Neural cell (in vitro differentiated cells): ENCODE data around the gene MEAF6. TPM values are rescaled to one million over a fixed set of nuclear protein-coding genes. Genes with fewer than 3 reads are reported as not detected.

Experiments
- H2AFZ ChIP-seq: fragments of 200-600, 300-800 bp; sonication (generic), shearing (Covaris generic); 2 replicates; pipeline ENCODE4 v1.6.0; 2014; ENCODE audit warnings: low read depth, mild to moderate bottlenecking, antibody characterized with exemption, low read length, moderate library complexity
- H3F3A ChIP-seq: fragments of 200-600 bp; shearing (Covaris generic); 2 replicates; pipeline ENCODE4 v1.6.1; 2016; ENCODE audit warnings: mild to moderate bottlenecking, moderate library complexity, mixed read lengths, antibody characterized with exemption, low read length; ENCODE audit not compliant: insufficient read depth, poor library complexity, severe bottlenecking
- H3K27ac ChIP-seq: fragments of 200-600, 300-800 bp; sonication (generic), shearing (Covaris generic); 2 replicates; pipeline ENCODE4 v1.5.1; 2014; ENCODE audit warnings: mild to moderate bottlenecking, low read length, moderate library complexity
- H3K27me3 ChIP-seq: fragments of 300-800, 200-600 bp; sonication (generic), shearing (Covaris generic); 2 replicates; pipeline ENCODE4 v1.6.0; 2014; ENCODE audit warnings: mild to moderate bottlenecking, low read depth, low read length, moderate library complexity; ENCODE audit not compliant: insufficient read depth
- H3K36me3 ChIP-seq: fragments of 300-800, 200-600 bp; sonication (generic), shearing (Covaris generic); 2 replicates; pipeline ENCODE4 v1.5.1; 2014; ENCODE audit warnings: mild to moderate bottlenecking, antibody characterized with exemption, low read length, moderate library complexity; ENCODE audit not compliant: insufficient read depth
- H3K4me2 ChIP-seq: fragments of 300-800, 200-600 bp; sonication (generic), shearing (Covaris generic); 2 replicates; pipeline ENCODE4 v1.6.0; 2014; ENCODE audit warnings: mild to moderate bottlenecking, low read length
- H3K4me3 ChIP-seq: fragments of 300-800, 200-600 bp; sonication (generic), shearing (Covaris generic); 2 replicates; pipeline ENCODE4 v1.5.1; 2014; ENCODE audit warnings: mild to moderate bottlenecking, low read length, moderate library complexity
- H3K79me2 ChIP-seq: fragments of 200-600 bp; shearing (Covaris generic); replicated peaks from 2 replicates; pipeline ENCODE4 v1.6.0; 2014; ENCODE audit warnings: mild to moderate bottlenecking, low read length, moderate library complexity; ENCODE audit not compliant: insufficient read depth
- H3K9ac ChIP-seq: fragments of 300-800, 200-600 bp; sonication (generic), shearing (Covaris generic); 2 replicates; pipeline ENCODE4 v1.6.1; 2016; ENCODE audit warnings: mild to moderate bottlenecking, low read length, mixed read lengths
- H3K9me2 ChIP-seq: fragments of 200-600 bp; shearing (Covaris generic); 2 replicates; pipeline ENCODE4 v1.6.1; 2016; ENCODE audit warnings: mild to moderate bottlenecking, low read length, mixed read lengths; ENCODE audit not compliant: insufficient read depth
- H3K9me3 ChIP-seq: fragments of 200-600, 300-800 bp; sonication (generic), shearing (Covaris generic); 2 replicates; pipeline ENCODE4 v1.6.1; 2016; ENCODE audit warnings: mild to moderate bottlenecking, mixed run types, low read length, moderate library complexity, mixed read lengths
- H4K20me1 ChIP-seq: fragments of 200-600 bp; shearing (Covaris generic); 2 replicates; pipeline ENCODE4 v1.6.1; 2016; ENCODE audit warnings: mild to moderate bottlenecking, mixed run types; ENCODE audit not compliant: insufficient read depth
- CTCF ChIP-seq: fragments of 450-650 bp; IDR thresholded peaks from 2 replicates; pipeline ENCODE4 v1.5.1; 2014; ENCODE audit warnings: antibody characterized with exemption, mild to moderate bottlenecking, moderate library complexity; ENCODE audit not compliant: poor library complexity, severe bottlenecking
- EP300 ChIP-seq: fragments of 450-650 bp; conservative IDR thresholded peaks from 2 replicates; pipeline ENCODE4 v1.6.1; 2014; ENCODE audit warnings: antibody characterized with exemption, mild to moderate bottlenecking, moderate library complexity; ENCODE audit not compliant: poor library complexity, severe bottlenecking
- EZH2 ChIP-seq: fragments of 200-600, 300-800 bp; shearing (Covaris generic), sonication (generic); IDR thresholded peaks from 2 replicates; pipeline ENCODE4 v1.6.1; 2014; ENCODE audit warnings: antibody characterized with exemption, low read length, borderline replicate concordance, mild to moderate bottlenecking; ENCODE audit not compliant: insufficient read depth, poor library complexity, severe bottlenecking
- MXI1 ChIP-seq: fragments of 450-650 bp; conservative IDR thresholded peaks from 2 replicates; pipeline ENCODE4 v1.6.1; 2014; ENCODE audit warnings: antibody characterized with exemption, mild to moderate bottlenecking; ENCODE audit not compliant: poor library complexity, severe bottlenecking
- POLR2AphosphoS5 ChIP-seq: IDR thresholded peaks from 2 replicates; pipeline ENCODE4 v1.6.1; 2012
- SMC3 ChIP-seq: fragments of 450-650 bp; conservative IDR thresholded peaks from 2 replicates; pipeline ENCODE4 v1.6.1; 2014; ENCODE audit warnings: antibody characterized with exemption, mild to moderate bottlenecking, moderate library complexity; ENCODE audit not compliant: poor library complexity
- TAF1 ChIP-seq: IDR thresholded peaks from 2 replicates; pipeline ENCODE4 v1.6.1; 2012; ENCODE audit warnings: low read depth
- polyA plus RNA-seq: library from polyadenylated mRNA; depleted of rRNA; stranded (reverse); fragments of >200 nt; gene quantifications from 2 replicates; pipeline ENCODE4 v1.2.3, GENCODE V29; 2014
- TF ChIP-seq, protein P1 (sequence below): IDR thresholded peaks from 2 replicates; pipeline ENCODE4 v1.6.1; 2012; ENCODE audit warnings: borderline replicate concordance

The MEAF6 gene
- polyA plus RNA-seq, 1 donor from 2014 or later: 351 TPM

- Histone ChIP-seq H3K4me3 (no peak overlapping the region), H3K36me3 (no peaks in the 10 kb centered on the region), H3K79me2 (no peaks in the 10 kb centered on the region), H2AFZ (no peak overlapping the region), H3K9me2 (no peaks in the 10 kb centered on the region), H3K9me3 (no peaks in the 10 kb centered on the region), H3F3A (no peaks in the 10 kb centered on the region), H4K20me1 (no peaks in the 10 kb centered on the region), H3K27ac (no peak overlapping the region), H3K4me2 (no peak overlapping the region), H3K9ac (no peak overlapping the region), H3K27me3 (no peaks in the 10 kb centered on the region)
- TF ChIP-seq POLR2AphosphoS5 (no peak), EP300 (no peak), CTCF (no peak), EZH2 (no peak)
- TF ChIP-seq, protein P1, sequence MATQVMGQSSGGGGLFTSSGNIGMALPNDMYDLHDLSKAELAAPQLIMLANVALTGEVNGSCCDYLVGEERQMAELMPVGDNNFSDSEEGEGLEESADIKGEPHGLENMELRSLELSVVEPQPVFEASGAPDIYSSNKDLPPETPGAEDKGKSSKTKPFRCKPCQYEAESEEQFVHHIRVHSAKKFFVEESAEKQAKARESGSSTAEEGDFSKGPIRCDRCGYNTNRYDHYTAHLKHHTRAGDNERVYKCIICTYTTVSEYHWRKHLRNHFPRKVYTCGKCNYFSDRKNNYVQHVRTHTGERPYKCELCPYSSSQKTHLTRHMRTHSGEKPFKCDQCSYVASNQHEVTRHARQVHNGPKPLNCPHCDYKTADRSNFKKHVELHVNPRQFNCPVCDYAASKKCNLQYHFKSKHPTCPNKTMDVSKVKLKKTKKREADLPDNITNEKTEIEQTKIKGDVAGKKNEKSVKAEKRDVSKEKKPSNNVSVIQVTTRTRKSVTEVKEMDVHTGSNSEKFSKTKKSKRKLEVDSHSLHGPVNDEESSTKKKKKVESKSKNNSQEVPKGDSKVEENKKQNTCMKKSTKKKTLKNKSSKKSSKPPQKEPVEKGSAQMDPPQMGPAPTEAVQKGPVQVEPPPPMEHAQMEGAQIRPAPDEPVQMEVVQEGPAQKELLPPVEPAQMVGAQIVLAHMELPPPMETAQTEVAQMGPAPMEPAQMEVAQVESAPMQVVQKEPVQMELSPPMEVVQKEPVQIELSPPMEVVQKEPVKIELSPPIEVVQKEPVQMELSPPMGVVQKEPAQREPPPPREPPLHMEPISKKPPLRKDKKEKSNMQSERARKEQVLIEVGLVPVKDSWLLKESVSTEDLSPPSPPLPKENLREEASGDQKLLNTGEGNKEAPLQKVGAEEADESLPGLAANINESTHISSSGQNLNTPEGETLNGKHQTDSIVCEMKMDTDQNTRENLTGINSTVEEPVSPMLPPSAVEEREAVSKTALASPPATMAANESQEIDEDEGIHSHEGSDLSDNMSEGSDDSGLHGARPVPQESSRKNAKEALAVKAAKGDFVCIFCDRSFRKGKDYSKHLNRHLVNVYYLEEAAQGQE: no peak
Measured at GRCh38 chr1:37480125-37480466, 34.5 kb downstream of the MEAF6 start.

DNA sequence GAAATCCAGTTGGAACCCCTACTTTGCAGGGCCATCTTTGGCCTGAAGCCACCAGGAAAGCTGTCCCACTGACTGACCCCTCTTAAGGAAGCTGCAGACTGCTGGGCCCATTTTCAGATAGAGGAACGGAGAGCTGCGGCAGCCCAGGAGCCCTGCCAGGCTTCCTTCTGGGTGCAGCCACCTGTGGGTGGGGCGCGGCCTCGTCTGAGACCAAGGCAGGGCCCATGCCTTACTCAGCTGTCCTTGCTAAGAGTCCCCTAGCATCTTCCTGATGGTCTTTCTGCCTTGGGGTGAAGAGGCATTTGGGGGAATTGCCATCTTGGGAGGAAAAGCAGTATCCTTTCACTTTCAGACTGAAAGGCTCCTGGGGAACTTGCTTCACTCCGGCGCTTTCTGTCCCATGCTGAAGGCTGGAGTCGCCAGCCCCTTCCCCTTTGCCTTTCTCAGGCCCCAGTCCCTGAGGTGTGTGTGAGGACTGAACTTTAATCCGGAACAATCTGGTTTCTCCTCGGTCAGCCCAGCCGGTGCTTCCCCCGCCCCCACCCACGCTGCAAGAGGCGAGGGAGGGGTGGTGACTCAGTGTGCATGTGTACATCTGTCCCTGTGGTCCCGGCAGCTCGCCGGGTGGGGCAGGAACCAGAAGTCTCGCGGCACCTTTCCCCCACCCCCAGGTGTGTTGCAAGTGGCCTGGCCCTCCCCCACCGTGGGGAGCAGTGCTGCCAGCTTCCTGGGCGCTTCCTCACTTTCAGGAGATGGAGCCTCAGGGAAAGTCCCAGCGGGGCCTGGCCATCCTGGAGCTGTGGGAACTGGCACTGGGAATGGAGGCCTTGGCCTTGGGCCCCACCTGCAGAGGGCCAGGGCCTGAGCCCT, 35.1 kb downstream of the MEAF6 start:
- Histone ChIP-seq H3K4me2 (no peak overlapping the region), H3K9me2 (no peaks in the 10 kb centered on the region), H2AFZ (no peak overlapping the region), H3K9me3 (no peaks in the 10 kb centered on the region), H3K27ac (no peak overlapping the region), H3K9ac (no peak overlapping the region), H4K20me1 (no peaks in the 10 kb centered on the region), H3K79me2 (no peaks in the 10 kb centered on the region), H3F3A (no peaks in the 10 kb centered on the region), H3K4me3 (no peak overlapping the region), H3K27me3 (no peaks in the 10 kb centered on the region), H3K36me3 (no peaks in the 10 kb centered on the region)
- TF ChIP-seq CTCF: no peak
- no peak for TF ChIP-seq SMC3
- TF ChIP-seq, protein P1: no peak
- TF ChIP-seq TAF1: no peak
- no peak for TF ChIP-seq EP300
- no peak for TF ChIP-seq EZH2
- TF ChIP-seq POLR2AphosphoS5: no peak
- TF ChIP-seq MXI1: no peak
